Skeletal muscle cell (primary cell): ENCODE measurements around the gene SUPT5H.

Source experiments
- DNase-seq: peaks from one replicate; pipeline ENCODE4 v3.0.0-alpha.2; 2010; ENCODE audit warnings: low read depth
- H3K4me3 ChIP-seq: 2 replicates; pipeline ENCODE4 v1.5.1; 2011; ENCODE audit warnings: low read depth, mild to moderate bottlenecking, control low read depth, low read length, moderate library complexity

SUPT5H gene

DNA sequence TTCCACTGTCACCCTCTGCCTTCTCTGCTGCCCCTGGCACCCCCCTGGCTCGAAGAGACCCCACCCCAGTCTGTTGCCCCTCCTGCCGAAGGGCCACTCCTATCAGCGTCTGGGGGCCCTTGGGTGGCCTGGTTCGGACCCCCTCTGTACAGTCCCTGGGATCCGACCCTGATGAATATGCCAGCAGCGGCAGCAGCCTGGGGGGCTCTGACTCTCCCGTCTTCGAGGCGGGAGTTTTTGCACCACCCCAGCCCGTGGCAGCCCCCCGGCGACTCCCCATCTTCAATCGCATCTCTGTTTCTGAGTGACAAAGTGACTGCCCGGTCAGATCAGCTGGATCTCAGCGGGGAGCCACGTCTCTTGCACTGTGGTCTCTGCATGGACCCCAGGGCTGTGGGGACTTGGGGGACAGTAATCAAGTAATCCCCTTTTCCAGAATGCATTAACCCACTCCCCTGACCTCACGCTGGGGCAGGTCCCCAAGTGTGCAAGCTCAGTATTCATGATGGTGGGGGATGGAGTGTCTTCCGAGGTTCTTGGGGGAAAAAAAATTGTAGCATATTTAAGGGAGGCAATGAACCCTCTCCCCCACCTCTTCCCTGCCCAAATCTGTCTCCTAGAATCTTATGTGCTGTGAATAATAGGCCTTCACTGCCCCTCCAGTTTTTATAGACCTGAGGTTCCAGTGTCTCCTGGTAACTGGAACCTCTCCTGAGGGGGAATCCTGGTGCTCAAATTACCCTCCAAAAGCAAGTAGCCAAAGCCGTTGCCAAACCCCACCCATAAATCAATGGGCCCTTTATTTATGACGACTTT, 36.8 kb upstream of the SUPT5H start:
- H3K4me3 ChIP-seq: peak overlapping the region; percentile 97
- DNase-seq: no peak

DNA sequence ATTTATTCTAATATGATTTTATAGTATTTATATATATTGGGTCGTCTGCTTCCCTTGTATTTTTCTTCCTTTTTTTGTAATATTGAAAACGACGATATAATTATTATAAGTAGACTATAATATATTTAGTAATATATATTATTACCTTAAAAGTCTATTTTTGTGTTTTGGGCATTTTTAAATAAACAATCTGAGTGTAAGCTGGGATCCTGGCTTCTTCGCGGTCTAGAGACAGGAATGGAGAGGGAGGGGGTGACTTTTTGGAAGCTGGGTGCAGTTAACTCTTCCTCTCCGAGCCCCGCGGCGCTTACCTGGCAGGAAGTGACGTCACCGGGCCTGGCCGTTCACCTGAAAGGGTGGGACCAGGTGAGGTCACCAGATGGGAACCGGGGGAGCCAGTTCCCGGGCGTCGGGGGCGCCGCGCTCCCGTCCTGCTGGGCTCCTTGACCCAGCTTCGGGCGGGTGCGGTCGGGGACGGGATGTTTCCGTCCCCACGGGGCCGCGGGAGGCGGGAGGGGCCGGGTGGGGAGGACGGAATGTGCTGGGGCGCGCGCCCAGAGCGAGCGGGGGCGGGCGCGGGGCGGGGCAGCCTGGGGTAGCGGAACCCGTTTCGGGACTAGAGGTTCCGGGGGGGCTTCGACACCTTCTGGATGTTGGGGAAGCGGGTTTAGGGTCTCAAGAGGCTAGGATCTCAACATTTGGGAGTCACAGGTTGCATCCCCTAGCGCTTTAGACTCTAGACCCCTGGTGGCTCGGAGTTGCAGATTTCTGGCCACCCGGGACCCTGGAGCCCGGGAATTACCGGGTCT, 36.0 kb upstream of the SUPT5H start:
- peak overlapping the region; percentile 97 for H3K4me3 ChIP-seq
- peak; percentile 61 for DNase-seq

DNA sequence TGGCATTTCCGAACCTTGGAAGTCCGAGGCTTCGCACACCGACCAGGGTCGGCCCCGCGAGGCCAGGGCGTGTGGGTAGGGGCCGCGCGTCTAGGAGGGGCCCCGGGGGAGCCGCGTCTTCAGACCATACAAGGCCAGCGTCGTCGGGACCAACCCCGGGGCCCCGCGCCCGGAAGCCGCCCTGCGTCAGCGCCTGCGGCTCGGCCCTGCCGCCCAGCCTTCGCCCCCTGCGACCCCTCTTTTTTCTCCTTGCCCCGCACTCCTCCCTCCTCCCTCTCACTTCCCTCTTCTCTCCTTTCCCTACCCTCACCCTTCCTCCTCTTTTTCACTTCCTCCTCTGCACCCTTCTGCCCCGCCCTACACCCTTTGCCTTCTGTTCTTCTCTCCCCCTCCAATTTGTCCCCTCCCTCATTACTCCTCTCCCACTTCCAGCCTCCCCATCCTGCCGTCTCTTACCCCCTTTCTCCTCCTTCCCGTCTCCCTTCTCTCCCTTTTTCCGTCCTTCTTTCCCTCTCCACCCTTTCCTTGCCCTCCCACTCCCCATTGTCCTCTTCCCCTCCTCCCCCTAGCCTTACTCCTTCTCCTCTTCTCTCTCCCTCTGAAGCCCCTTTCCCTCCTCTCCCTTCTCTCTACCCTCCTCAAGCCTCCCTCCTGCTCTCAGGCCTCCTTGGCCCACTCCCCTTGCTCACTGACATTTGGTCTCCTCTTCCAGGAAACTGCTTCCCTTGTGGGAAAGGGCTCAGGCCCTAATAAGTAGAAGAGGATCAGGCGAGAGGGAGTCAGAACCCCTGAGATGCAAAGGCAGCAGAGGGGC, 35.2 kb upstream of the SUPT5H start:
- DNase-seq: no peak

DNA sequence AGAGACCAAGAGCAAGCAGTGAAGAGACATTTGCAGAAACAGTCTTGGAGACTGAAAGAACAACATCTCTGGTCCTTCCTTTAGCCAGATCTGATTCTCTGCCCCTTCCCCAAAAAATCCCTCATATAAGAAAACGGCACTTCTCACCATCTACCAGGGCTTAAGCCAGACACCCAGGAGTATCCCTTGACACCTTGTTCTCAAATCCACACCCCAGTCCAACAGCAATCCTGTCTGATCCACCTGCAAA, 34.6 kb upstream of the SUPT5H start:
- H3K4me3 ChIP-seq: peak overlapping the region; percentile 2
- no peak for DNase-seq

More for the DNA sequence above, 35.2 kb upstream of the SUPT5H start:
- H3K4me3 ChIP-seq: peak overlapping the region; percentile 97

DNA sequence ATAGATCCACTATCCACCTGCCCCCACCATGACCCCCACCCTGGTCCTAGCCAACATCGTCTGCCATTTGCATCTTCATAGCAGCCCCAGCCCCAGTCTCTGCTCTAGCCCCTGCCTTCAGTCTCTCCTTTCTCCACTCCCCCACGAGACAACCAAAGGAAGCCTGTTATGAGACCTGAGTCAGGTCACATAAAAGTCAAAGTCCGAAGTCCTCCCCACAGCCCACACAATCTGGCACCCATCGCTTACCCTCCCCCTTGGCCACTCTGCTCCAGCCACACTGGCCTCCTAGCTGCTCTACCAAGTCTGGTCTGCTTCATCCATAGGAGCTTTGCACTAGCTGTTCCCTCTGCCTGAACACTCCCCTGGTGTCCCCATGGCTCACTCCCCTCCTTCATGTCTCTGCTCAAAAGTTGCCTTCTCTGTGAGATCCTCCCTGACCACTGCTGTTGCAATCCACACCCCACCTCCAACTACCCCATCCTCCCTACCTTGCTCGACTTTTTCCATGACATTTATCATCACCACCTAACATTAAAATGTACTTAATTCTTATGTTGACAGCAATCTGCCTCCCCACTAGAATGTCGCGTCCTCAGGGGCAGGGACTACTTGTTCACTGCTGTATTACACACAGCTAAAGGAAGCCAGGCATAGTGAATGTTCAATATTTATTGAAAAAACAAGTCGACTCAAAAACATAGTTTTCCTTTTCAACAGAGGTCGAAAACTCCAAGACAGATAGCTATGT, 34.1 kb upstream of the SUPT5H start:
- DNase-seq: peak; percentile 35
- peak overlapping the region; percentile 22 for H3K4me3 ChIP-seq

DNA sequence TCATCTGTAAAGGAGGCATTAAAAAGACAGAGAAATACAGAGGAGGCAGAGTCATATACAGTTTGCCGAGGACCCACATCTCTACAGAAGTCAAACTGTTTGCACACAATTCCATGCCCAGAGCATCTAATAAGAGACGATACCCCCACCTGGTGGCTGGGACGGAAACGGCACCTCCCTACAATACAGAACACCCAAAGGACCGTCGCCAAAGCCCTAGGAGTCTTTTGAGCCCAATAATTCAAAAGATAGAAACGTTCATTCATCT, 33.6 kb upstream of the SUPT5H start:
- H3K4me3 ChIP-seq: peak overlapping the region; percentile 22
- peak; percentile 75 for DNase-seq

DNA sequence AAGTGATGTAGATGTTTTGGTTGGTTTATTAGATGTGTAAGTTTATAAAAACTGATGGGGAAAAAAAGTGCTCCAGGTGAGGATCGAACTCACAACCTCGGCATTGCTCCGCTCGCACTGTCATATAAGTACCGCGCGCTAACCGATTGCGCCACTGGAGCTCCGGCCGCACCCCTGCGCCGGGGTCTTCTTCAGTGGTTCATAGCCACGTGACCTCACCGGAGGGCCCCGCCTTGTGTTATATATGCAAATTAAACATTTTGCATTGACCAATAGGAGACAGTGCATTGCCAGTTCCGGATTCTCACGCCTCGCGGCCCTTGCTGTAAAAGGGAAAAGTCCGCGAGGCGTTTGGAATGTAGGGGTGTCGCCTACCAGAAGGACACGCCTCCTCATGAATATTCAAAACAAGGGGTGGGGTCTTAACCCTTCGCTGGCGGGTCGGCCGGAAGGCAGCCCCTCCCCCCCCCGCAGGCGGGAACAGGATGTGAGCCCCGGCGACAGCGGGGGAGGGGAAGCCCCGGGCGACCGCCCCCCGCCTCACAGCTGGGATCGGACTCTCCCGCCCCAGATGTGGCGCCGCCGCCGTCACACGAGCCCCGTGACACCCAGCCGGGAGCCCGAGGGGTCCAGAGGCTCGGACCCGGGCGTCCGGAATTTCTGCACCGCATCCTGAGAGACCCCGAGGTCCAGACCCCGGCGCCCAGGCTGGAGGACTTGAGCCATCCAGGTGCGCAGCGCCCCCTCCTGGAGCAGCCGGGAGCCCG, 33.1 kb upstream of the SUPT5H start, which contains the start of gene PLEKHG2:
Gene PLEKHG2 (plus strand): TSS at position 570 of the 767 bp plus-strand sequence. CDS start 1,418 bp downstream, outside the sequence.
- peak within 1 kb of the TSS; percentile 78 for H3K4me3 ChIP-seq
- peak; percentile 99 for DNase-seq

DNA sequence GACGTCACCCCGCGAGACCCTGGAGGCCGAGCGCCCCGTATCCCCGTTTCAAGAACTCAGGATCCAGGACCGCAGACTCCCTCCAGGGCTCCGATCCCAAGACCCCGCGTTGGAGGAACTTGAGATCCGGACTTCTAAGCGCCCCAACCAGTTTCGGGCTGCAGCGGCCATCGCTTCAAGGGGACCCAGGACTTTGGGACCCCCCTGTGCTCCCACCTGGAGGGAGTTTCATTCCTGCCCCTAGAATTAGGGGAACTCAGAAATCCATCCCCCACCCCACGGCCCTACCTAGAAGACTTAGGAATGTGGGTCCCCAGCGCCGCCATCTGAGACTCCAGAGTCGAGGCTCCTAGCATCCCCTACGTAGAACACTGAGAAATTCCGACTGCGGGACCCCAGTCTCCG, 32.5 kb upstream of the SUPT5H start:
- no peak for DNase-seq
- H3K4me3 ChIP-seq: peak overlapping the region; percentile 78

DNA sequence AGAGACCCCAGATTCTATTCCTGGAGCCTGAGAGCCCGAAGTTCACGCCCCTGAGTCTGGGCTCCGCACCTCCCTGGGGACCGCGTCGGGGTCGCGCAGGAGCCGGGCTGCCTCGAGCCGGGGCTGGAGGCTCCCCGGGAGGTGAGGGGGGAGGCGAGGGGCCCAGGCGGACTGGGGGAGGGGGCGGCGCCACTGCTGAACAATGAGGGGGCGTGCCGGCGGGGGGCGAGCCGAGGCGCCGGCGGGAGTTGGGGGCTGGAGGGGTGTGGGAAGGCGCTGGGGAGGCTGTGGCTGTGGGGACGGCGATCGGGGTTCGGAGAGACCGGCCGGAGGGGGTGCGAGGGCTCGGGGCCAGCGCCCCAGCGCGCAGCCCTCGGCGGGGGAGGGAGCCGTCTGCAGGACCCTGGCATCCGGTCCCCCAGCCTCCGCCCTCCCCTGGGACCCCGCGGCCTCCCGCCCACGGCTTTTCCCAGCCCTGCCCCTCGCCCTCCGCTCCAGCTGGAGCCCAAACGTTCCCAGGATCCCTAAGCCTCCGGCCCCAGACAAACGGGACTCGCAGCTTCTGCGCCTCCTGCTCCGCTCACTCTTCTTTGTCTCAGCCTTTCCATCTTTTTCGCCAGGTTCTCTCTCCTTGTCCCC, 32.0 kb upstream of the SUPT5H start:
- DNase-seq: no peak
- peak overlapping the region; percentile 78 for H3K4me3 ChIP-seq

DNA sequence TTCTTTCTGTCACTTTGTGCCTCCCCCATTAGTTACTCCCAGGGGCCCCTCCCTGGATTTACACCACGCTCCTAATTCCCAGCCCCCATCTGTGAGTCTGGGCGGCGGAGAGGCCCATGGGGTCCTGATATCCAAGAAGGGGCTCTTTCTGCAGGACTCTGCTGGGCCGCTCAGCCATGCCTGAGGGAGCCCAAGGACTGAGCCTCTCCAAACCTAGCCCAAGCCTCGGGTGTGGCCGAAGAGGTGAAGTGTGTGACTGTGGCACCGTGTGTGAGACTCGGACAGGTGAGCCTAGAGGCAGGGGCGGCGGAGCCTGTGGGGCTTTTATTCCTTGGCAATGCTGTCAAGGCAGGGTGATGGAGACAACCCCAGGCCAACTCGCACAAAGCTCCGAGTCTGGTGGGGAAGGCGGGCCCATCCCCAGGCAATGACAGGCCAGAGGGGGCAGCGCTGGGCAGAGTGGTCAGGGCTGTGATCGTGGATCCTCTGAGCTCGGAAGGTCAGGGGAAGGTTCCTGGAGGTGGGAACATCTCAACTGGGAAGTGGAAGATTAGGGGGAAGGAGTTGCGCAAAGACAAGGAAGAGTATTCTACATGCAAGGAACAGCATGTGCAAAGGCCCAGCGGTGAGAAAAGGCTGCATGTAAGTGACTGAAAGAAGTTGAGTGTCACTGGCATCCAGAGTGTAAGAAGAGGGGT, 31.3 kb upstream of the SUPT5H start:
- no peak for DNase-seq
- H3K4me3 ChIP-seq: peak overlapping the region; percentile 78

DNA sequence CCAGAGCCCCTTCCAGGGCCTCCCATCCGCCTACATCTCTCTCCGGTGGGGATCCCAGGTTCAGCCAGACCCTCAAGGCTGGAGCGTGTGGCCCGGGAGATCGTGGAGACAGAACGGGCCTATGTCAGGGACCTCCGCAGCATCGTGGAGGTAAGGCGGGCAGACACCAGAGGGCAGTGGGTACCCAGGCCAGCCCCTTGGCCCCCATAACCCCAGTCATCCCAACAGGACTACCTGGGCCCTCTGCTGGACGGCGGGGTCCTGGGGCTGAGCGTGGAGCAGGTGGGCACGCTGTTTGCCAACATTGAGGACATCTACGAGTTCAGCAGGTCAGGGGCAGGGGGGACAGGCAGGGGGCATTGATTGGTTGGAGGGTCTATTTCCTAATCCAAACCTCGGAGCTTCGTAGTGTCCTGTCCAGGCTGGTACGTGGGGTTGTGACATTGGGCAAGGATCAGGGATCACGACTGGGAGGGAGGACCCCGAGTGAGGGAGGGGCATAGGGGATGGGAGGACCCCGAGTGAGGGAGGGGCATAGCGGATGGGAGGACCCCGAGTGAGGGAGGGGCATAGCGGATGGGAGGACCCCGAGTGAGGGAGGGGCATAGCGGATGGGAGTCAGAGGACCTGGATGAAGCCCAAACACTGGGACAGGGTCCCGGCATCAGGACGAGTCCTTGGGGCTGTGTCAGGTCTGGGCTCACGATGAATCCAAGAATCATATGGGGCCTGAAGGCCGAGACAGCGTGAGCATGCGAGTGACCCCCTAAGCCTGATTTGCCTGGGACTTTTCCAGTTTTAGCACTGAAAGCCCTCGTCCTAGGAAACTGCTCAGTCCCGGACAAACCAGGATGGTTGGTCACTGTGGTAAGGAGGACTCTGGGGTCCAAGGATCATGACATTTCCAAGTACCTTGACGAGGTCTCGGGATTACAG, 30.0 kb upstream of the SUPT5H start:
- peak overlapping the region; percentile 78 for H3K4me3 ChIP-seq
- DNase-seq: no peak

DNA sequence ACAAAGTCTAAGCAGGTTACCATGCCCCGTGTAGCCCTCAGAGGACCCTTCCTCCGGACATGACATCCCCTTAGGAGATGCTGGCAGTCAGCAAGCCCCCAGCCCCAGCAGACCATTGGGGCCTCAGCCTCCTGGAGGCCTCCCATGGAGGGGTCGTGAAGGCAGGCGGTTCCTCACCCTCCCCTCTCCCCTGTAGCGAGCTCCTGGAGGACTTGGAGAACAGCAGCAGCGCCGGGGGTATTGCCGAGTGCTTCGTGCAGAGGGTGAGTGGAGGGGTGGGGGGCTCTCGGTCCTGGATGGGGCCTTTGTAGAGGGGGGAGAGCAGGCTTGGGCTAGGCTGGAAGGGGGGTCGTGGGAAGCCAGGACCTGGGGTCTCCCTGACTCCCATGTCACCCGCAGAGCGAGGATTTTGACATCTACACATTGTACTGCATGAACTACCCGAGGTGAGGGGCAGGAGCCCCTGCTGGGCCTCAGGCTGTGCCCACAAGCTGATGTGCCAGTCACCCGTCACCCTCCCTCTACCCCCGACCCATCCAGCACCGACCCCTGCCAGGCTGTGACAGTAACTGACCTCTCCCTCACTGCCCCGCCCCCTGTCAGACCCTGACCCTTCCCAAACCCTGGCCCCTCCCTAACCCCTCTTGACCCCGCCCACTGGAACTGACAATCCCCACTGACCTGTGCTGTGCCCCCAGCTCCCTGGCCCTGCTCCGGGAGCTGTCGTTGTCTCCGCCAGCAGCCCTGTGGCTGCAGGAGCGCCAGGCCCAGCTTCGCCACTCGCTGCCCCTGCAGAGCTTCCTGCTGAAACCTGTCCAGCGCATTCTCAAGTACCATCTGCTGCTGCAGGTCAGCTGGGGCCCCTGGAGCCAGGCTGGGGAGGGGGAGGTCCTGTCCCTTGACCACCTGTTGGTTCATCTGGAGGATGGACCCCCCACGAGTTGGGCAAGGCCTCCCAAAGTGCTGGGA, 28.9 kb upstream of the SUPT5H start:
- DNase-seq: no peak

DNA sequence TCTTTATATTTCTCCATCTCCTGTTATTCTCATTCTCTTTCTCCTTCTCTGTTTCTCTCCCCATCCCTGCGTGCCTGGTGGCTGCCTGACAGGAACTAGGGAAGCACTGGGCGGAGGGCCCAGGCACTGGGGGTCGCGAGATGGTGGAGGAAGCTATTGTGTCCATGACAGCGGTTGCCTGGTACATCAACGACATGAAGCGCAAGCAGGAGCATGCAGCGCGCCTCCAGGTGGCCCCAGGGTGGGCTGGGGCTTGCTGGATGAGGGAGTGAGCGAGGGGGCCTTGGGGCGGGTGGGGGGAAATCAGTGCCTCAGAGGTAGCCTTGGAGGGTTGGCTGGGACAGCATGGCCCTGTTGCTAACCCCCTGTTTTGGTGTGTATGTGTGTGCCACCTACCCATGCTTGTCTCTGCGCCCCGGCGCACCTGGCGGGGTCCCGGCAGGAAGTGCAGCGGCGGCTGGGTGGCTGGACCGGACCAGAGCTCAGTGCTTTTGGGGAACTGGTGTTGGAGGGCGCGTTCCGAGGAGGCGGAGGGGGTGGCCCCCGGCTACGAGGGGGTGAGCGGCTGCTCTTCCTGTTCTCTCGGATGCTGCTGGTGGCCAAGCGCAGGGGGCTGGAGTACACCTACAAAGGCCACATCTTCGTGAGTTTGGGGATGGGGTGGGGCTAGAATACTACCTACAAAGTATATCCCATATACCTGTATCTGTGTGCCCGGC, 27.8 kb upstream of the SUPT5H start:
- no peak for DNase-seq
- no peak overlapping the region for H3K4me3 ChIP-seq

More for the DNA sequence above, 28.9 kb upstream of the SUPT5H start:
- H3K4me3 ChIP-seq: no peak overlapping the region

DNA sequence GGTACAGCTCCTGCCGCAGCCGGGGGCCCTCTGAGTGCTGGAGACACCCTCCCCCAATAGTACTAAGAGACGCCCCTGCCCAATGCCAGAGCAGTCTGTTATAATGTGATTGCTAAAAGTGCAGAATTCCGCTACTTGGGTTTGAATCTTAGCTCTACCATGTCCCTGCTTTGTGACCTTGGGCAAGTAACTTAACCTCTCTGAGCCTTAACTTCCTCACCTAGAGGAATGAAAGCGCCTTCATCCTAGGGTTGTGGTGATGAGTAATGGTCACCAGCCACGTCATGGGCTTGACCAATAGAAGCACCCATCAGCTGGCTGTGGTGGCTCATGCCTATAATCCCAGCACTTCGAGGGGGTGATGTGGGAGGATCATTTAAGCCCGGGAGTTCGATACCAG, 26.4 kb upstream of the SUPT5H start:
- DNase-seq: no peak

DNA sequence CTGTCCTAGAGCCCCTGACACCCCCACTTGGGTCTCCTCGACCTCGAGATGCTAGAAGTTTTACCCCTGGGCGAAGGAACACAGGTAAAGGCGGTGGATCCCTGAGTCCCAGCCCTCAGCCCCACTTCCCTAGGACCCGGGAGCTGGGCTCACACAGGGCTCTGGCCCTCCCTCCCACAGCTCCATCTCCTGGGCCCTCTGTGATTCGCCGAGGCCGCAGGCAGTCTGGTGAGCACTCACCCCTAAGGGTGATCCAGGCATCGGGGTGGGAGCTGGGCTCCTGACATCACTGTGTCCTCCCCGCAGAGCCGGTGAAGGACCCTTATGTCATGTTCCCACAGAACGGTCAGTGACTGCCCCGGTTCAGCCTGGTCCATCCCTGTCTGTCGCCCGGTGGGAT, 24.6 kb upstream of the SUPT5H start:
- no peak overlapping the region for H3K4me3 ChIP-seq
- no peak for DNase-seq

More for the DNA sequence above, 26.4 kb upstream of the SUPT5H start:
- H3K4me3 ChIP-seq: no peak overlapping the region
